NT2/D1 (cell line): ENCODE results near the gene R3HDM4.

Source experiments
- SUZ12 ChIP-seq: IDR thresholded peaks from 2 replicates; pipeline ENCODE4 v1.6.1; 2011; ENCODE audit not compliant: insufficient read length, insufficient read depth; ENCODE audit errors: extremely low read depth
- YY1 ChIP-seq: IDR thresholded peaks from 2 replicates; pipeline ENCODE4 v1.6.1; 2011; ENCODE audit not compliant: insufficient read length, insufficient read depth
- ZNF274 ChIP-seq: IDR thresholded peaks from 2 replicates; pipeline ENCODE4 v1.6.1; 2011; ENCODE audit warnings: mild to moderate bottlenecking, low read depth, low read length

GRCh38 chr19:934865-935479, 22.0 kb upstream of the R3HDM4 start:
- no peak for TF ChIP-seq SUZ12
- no peak for TF ChIP-seq ZNF274
- TF ChIP-seq YY1: no peak
